Psoas muscle (tissue), 8 donors: Measurements from ENCODE around the gene PITPNB. TPM values are rescaled to one million over a fixed set of nuclear protein-coding genes. Genes with fewer than 3 reads are reported as not detected.

Experiments
- ATAC-seq, 4 donors: fragments of 200-7000 bp; cut with Tn5 transposase; one replicate each; pipeline ENCODE4 v1.9.1; 2020; ENCODE audit warnings: moderate library complexity in 3 of 4, mild to moderate bottlenecking in 2 of 4
- DNase-seq, 2 donors: peaks; one replicate each; pipeline ENCODE4 v3.0.0-alpha.2; 2020
- H3K27ac ChIP-seq: fragments of 200-600 bp; one replicate; pipeline ENCODE4 v1.8.0; 2022
- H3K27me3 ChIP-seq, 3 donors: fragments of 200-600 bp in 1 of 3; one replicate each; pipeline versions ENCODE4 v1.6.1 to v1.8.0; 2013 to 2022; ENCODE audit warnings: low read length in 2 of 3, mild to moderate bottlenecking in 2 of 3, moderate library complexity in 1 of 3; ENCODE audit not compliant: insufficient read depth in 3 of 3
- H3K36me3 ChIP-seq, 2 donors: fragments of 200-600 bp in 1 of 2; one replicate each; pipeline versions ENCODE4 v1.6.1 to v1.8.0; 2013 to 2022; ENCODE audit warnings: low read depth in 1 of 2, mild to moderate bottlenecking in 1 of 2, moderate library complexity in 1 of 2; ENCODE audit not compliant: insufficient read depth in 1 of 2
- H3K4me1 ChIP-seq: fragments of 200-600 bp; one replicate; pipeline ENCODE4 v1.8.0; 2022
- H3K4me3 ChIP-seq: fragments of 200-600 bp; one replicate; pipeline ENCODE4 v1.8.0; 2022; ENCODE audit warnings: mild to moderate bottlenecking
- H3K9me3 ChIP-seq: fragments of 200-600 bp; one replicate; pipeline ENCODE4 v1.8.0; 2022
- CTCF ChIP-seq: fragments of 200-600 bp; IDR thresholded peaks from one replicate; pipeline ENCODE4 v1.8.0; 2022; ENCODE audit warnings: antibody characterized with exemption
- WGBS, 3 donors: extraction: QIAGEN DNeasy Blood & Tissue Kit; methylation state at CpG; one replicate each; pipeline versions ENCODE4 v1.1.6 to v1.1.7; 2013; 5-methylcytosine and 5-hydroxymethylcytosine counted together
- intact Hi-C, 2 donors: fragments of 100-400 bp; cut with DNase I; formaldehyde crosslinking; loops; one replicate each; pipeline versions ENCODE4 v1.11.0 to v1.14.2; 2022
- polyA plus RNA-seq, 3 donors: library from polyadenylated mRNA; stranded (reverse); fragments of 200-250 nt; gene quantifications; one replicate each; pipeline ENCODE4 v1.2.3, GENCODE V29; 2013
- total RNA-seq, 4 donors: library from RNA; stranded (reverse); fragmentation: NEBNext Ultra II Directional in 2 of 4; extraction: Animal tissue kit (Norgen Biotek cat#: 25700) in 2 of 4; gene quantifications; one replicate each; pipeline versions ENCODE4 v1.2.1 to v1.2.4, GENCODE V29; 2021 to 2023
- donor health status: healthy with polysubstance abuse.
- donor health status: DM: no; HTN: no; CAD: no; lungs with moderate emphysema.
- donor health status: Bipolar disorder and iron deficiency.
- donor health status: healthy.
- donor health status: DM: yes; HTN: yes; CAD: no.
- donor health status: DM: no; HTN: no; CAD: no.
- donor health status: DM: no; HTN: no; CAD: no.
- donor health status: DM: yes; HTN: yes; CAD: no.

The PITPNB gene
- total and polyA plus RNA-seq, 7 donors, result 14.8 to 54.5 (median 29.9) TPM

- no peak for ATAC-seq
These were observed 84.5 kb downstream of the PITPNB start for GRCh38 chr22:27834364-27835185.

DNA sequence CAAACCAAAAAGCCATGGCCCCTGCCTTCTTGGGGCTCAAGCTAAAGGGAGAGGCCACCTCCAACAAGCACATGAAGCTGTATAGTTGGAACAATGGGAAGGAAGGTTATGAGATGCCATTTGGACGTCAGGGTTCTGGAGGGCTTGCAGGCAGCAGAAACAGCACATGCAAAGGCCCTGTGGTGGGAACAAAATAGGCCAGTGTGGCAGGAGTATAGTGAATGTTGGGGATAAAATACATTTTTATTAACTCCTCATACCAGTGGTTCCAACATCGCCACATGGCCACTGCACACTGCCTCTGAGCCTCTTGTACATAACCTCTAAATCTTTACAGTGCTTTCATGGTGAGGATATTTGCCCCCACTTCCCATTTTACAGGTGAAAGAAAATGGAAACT lies 85.3 kb downstream of the PITPNB start:
- Histone ChIP-seq H3K27ac (no peak overlapping the region), H3K27me3 (no peaks in the 10 kb centered on the region), H3K36me3 (no peaks in the 10 kb centered on the region), H3K4me1 (no peaks in the 10 kb centered on the region), H3K9me3 (no peaks in the 10 kb centered on the region), H3K4me3 (no peak overlapping the region)
- ATAC-seq (no peak), DNase-seq (no peak)
- 42 to 98% (median 95%) methylated on average over 2 of the region's 2 CpGs for WGBS, 3 donors
- intact Hi-C loops, result no loop called here
- TF ChIP-seq CTCF, result no peak

More at GRCh38 chr22:27834364-27835185, 84.5 kb downstream of the PITPNB start:
- Histone ChIP-seq H3K36me3 (no peaks in the 10 kb centered on the region), H3K27ac (no peak overlapping the region), H3K4me3 (no peak overlapping the region), H3K4me1 (no peaks in the 10 kb centered on the region), H3K27me3 (no peaks in the 10 kb centered on the region), H3K9me3 (no peaks in the 10 kb centered on the region)
- WGBS, 3 donors, result 94 to 95% (median 95%) methylated on average over 20 of the region's 20 CpGs
- intact Hi-C loops, result no loop called here
- DNase-seq, result no peak
- TF ChIP-seq CTCF, result no peak

- no peak for ATAC-seq
- 90 to 96% (median 96%) methylated on average over 7 of the region's 7 CpGs for WGBS, 3 donors
- Histone ChIP-seq H3K9me3 (no peaks in the 10 kb centered on the region), H3K27me3 (peaks cover 0 to 2% (median 0%) of the 10 kb centered on the region in 3 donors), H3K4me3 (no peak overlapping the region), H3K36me3 (no peaks in the 10 kb centered on the region), H3K27ac (no peak overlapping the region), H3K4me1 (no peaks in the 10 kb centered on the region)
- TF ChIP-seq CTCF, result no peak
- no peak for DNase-seq
- intact Hi-C loops, result no loop called here
These were observed 86.5 kb downstream of the PITPNB start for GRCh38 chr22:27832606-27833005.

- H3K27ac ChIP-seq, result no peak overlapping the region
- no peaks in the 10 kb centered on the region for H3K9me3 ChIP-seq
- DNase-seq, result no peak
- intact Hi-C loops, result loop anchor here in 1 of 2 donors (5.0 kb wide), 1 partner anchor 1072 kb away; no protein-coding TSS in a partner anchor
- WGBS, 3 donors, result 76 to 87% (median 82%) methylated on average over 3 of the region's 3 CpGs
- ATAC-seq, result no peak
- H3K27me3 ChIP-seq, result peaks cover 0 to 2% (median 0%) of the 10 kb centered on the region in 3 donors
- no peaks in the 10 kb centered on the region for H3K4me1 ChIP-seq
- H3K36me3 ChIP-seq, result no peaks in the 10 kb centered on the region
- no peak overlapping the region for H3K4me3 ChIP-seq
- TF ChIP-seq CTCF, result no peak
These were observed 89.4 kb downstream of the PITPNB start for GRCh38 chr22:27829620-27830019.
